Psoas muscle (tissue), 8 donors: Measurements from ENCODE around the gene FKBP3. TPM values are rescaled to one million over a fixed set of nuclear protein-coding genes. Genes with fewer than 3 reads are reported as not detected.
"Not testable (repeated sequence)": the region's sequence is repeated elsewhere in the genome, so short reads cannot be mapped to it uniquely, and the experiment has no call there.

Experiments
- ATAC-seq, 4 donors: fragments of 200-7000 bp; cut with Tn5 transposase; one replicate each; pipeline ENCODE4 v1.9.1; 2020; ENCODE audit warnings: moderate library complexity in 3 of 4, mild to moderate bottlenecking in 2 of 4
- DNase-seq, 2 donors: peaks; one replicate each; pipeline ENCODE4 v3.0.0-alpha.2; 2020
- H3K27ac ChIP-seq: fragments of 200-600 bp; one replicate; pipeline ENCODE4 v1.8.0; 2022
- H3K27me3 ChIP-seq, 3 donors: fragments of 200-600 bp in 1 of 3; one replicate each; pipeline versions ENCODE4 v1.6.1 to v1.8.0; 2013 to 2022; ENCODE audit warnings: low read length in 2 of 3, mild to moderate bottlenecking in 2 of 3, moderate library complexity in 1 of 3; ENCODE audit not compliant: insufficient read depth in 3 of 3
- H3K36me3 ChIP-seq, 2 donors: fragments of 200-600 bp in 1 of 2; one replicate each; pipeline versions ENCODE4 v1.6.1 to v1.8.0; 2013 to 2022; ENCODE audit warnings: low read depth in 1 of 2, mild to moderate bottlenecking in 1 of 2, moderate library complexity in 1 of 2; ENCODE audit not compliant: insufficient read depth in 1 of 2
- H3K4me1 ChIP-seq: fragments of 200-600 bp; one replicate; pipeline ENCODE4 v1.8.0; 2022
- H3K4me3 ChIP-seq: fragments of 200-600 bp; one replicate; pipeline ENCODE4 v1.8.0; 2022; ENCODE audit warnings: mild to moderate bottlenecking
- H3K9me3 ChIP-seq: fragments of 200-600 bp; one replicate; pipeline ENCODE4 v1.8.0; 2022
- WGBS, 3 donors: extraction: QIAGEN DNeasy Blood & Tissue Kit; methylation state at CpG; one replicate each; pipeline versions ENCODE4 v1.1.6 to v1.1.7; 2013; 5-methylcytosine and 5-hydroxymethylcytosine counted together
- intact Hi-C, 2 donors: fragments of 100-400 bp; cut with DNase I; formaldehyde crosslinking; loops; one replicate each; pipeline versions ENCODE4 v1.11.0 to v1.14.2; 2022
- polyA plus RNA-seq, 3 donors: library from polyadenylated mRNA; stranded (reverse); fragments of 200-250 nt; gene quantifications; one replicate each; pipeline ENCODE4 v1.2.3, GENCODE V29; 2013
- total RNA-seq, 4 donors: library from RNA; stranded (reverse); fragmentation: NEBNext Ultra II Directional in 2 of 4; extraction: Animal tissue kit (Norgen Biotek cat#: 25700) in 2 of 4; gene quantifications; one replicate each; pipeline versions ENCODE4 v1.2.1 to v1.2.4, GENCODE V29; 2021 to 2023
- TF ChIP-seq, protein P1 (sequence below): fragments of 200-600 bp; IDR thresholded peaks from one replicate; pipeline ENCODE4 v1.8.0; 2022; ENCODE audit warnings: antibody characterized with exemption
- donor health status: healthy with polysubstance abuse.
- donor health status: DM: no; HTN: no; CAD: no; lungs with moderate emphysema.
- donor health status: Bipolar disorder and iron deficiency.
- donor health status: healthy.
- donor health status: DM: yes; HTN: yes; CAD: no.
- donor health status: DM: no; HTN: no; CAD: no.
- donor health status: DM: no; HTN: no; CAD: no.
- donor health status: DM: yes; HTN: yes; CAD: no.

FKBP3 gene
- total and polyA plus RNA-seq, 7 donors: 132 to 346 (median 197) TPM

DNA sequence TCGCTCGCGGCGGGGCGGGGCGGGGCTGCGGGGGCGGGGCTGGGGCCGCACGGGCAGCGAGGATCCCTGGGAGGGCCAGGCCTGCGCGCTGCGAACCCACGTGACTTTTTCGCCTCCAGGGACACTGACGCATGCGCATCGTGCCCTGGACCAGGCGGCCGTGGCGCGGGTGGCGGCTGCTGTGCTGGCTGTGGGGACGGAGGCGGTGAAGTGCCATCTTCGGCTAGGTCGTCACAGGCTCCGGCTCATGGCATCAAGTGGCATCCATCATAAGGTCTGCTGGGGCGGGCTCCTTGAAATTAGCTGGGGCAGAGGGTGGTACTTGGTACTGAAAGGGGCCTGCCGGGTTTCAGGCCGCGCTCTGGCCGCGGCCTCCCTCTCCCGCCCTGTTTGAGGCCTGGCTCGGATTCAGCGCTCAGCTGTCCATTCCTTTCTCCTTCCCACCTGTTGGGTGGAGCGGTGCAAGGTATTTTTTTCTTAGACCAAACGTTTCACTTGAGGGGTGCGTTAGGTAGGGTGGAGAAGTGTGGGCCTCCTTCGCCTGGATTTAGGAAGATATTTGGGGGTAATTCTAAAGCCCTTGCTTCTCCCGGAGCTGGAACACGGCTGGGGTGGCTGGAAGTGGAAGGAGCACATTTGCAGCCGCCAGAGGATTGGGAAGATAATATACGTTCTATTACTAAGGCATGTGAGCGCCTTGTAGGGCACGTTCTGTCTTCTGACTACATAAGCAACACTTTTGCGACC lies 50.1 kb downstream of the FKBP3 start, which contains the start of gene PRPF39:
Gene PRPF39 (plus strand): TSS at position 141 of the 747 bp plus-strand sequence. CDS start 11,124 bp downstream, outside the sequence.
- DNase-seq: peak; percentile 96 to 98
- peak; percentile 99 to 100 (median 99) for ATAC-seq
- Histone ChIP-seq H3K4me1 (peaks cover 23% of the 10 kb centered on the region), H3K36me3 (no peaks in the 10 kb centered on the region), H3K27ac (peak within 1 kb of the TSS; percentile 89), H3K9me3 (no peaks in the 10 kb centered on the region), H3K27me3 (no peaks in the 10 kb centered on the region), H3K4me3 (peak within 1 kb of the TSS; percentile 88)
- intact Hi-C loops: loop anchor here (5.0 to 10.0 kb wide), 2 partner anchors 119 to 122 kb away; partner anchors contain the start of genes KLHL28 (in 2 of the 2) and TOGARAM1 (in 2 of the 2)
- TF ChIP-seq, protein P1, sequence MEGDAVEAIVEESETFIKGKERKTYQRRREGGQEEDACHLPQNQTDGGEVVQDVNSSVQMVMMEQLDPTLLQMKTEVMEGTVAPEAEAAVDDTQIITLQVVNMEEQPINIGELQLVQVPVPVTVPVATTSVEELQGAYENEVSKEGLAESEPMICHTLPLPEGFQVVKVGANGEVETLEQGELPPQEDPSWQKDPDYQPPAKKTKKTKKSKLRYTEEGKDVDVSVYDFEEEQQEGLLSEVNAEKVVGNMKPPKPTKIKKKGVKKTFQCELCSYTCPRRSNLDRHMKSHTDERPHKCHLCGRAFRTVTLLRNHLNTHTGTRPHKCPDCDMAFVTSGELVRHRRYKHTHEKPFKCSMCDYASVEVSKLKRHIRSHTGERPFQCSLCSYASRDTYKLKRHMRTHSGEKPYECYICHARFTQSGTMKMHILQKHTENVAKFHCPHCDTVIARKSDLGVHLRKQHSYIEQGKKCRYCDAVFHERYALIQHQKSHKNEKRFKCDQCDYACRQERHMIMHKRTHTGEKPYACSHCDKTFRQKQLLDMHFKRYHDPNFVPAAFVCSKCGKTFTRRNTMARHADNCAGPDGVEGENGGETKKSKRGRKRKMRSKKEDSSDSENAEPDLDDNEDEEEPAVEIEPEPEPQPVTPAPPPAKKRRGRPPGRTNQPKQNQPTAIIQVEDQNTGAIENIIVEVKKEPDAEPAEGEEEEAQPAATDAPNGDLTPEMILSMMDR: no peak
- 0 to 1% (median 0%) methylated on average over 46 to 49 of the region's 49 CpGs for WGBS, 3 donors

DNA sequence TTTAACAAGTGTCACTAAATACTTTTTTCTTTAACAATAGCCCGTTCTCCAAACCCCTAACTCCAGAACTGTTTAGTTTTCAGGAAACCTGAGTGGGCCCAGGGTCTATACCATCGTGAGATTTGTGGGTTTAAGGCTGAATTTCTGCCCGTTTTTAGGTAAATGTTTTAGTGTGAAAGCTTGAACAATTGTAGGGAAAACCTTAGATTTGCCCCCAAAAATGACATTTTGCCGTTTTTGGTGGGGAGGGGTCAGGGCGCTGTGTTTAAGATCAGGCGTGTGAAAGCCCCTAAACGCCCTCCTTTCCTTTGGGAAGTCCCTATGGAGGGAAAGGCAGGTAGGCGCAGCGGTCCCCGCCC lies 50.7 kb downstream of the FKBP3 start:
- TF ChIP-seq, protein P1: no peak
- intact Hi-C loops: loop anchor here (5.0 to 10.0 kb wide), 2 partner anchors 119 to 121 kb away; partner anchors contain the start of genes KLHL28 (in 2 of the 2) and TOGARAM1 (in 2 of the 2)
- H3K9me3 ChIP-seq: no peaks in the 10 kb centered on the region
- no peaks in the 10 kb centered on the region for H3K36me3 ChIP-seq
- ATAC-seq: no peak
- no peaks in the 10 kb centered on the region for H3K27me3 ChIP-seq
- peak overlapping the region; percentile 89 for H3K27ac ChIP-seq
- DNase-seq: no peak
- H3K4me1 ChIP-seq: peaks cover 19% of the 10 kb centered on the region
- H3K4me3 ChIP-seq: peak overlapping the region; percentile 88
- 1% methylated on average over 10 of the region's 10 CpGs for WGBS, 3 donors

DNA sequence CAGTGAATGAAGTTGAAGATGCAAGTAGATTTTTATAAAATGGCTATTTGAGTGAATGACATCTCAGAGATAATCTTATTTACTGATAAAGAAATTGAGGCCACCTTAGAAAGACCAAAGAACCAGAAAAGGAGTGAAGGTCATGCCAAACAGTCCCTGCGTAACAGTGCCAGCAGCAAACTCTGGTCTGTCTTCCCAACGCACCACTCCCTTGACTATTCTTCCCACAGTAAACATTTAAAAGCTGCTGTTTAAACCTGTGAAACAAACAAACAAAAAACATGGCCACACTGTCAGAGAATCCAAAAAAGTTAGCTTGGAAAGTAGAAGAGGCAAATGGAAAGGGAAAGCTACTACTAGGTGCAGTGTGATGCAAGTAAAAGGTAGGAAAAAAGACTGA lies 51.9 kb downstream of the FKBP3 start:
- no peaks in the 10 kb centered on the region for H3K36me3 ChIP-seq
- H3K4me1 ChIP-seq: peaks cover 19% of the 10 kb centered on the region
- intact Hi-C loops: loop anchor here (5.0 to 10.0 kb wide), 2 partner anchors 118 to 120 kb away; partner anchors contain the start of genes KLHL28 (in 2 of the 2) and TOGARAM1 (in 2 of the 2)
- DNase-seq: no peak
- no peaks in the 10 kb centered on the region for H3K27me3 ChIP-seq
- TF ChIP-seq, protein P1: no peak
- no peak overlapping the region for H3K27ac ChIP-seq
- no peak for ATAC-seq
- no peak overlapping the region for H3K4me3 ChIP-seq
- WGBS, 3 donors: 80 to 90% (median 84%) methylated on average over 2 of the region's 2 CpGs
- no peaks in the 10 kb centered on the region for H3K9me3 ChIP-seq

DNA sequence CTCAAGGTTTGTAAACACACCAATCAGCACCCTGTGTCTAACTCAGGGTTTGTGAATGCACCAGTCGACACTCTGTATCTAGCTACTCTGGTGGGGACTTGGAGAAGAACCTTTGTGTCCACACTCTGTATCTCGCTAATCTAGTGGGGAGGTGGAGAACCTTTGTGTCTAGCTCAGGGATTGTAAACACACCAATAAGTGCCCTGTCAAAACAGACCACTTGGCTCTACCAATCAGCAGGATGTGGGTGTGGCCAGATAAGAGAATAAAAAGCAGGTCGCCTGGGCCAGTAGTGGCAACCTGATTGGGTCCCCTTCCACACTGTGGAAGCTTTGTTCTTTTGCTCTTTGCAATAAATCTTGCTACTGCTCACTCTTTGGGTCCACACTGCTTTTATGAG lies 53.2 kb downstream of the FKBP3 start:
- H3K27ac ChIP-seq, H3K27me3 ChIP-seq, H3K36me3 ChIP-seq, H3K9me3 ChIP-seq, ATAC-seq, H3K4me3 ChIP-seq, DNase-seq: not testable (repeated sequence)
- WGBS, 3 donors: 95 to 96% (median 96%) methylated on average over 3 of the region's 3 CpGs
- intact Hi-C loops: loop anchor here (5.0 to 10.0 kb wide), 2 partner anchors 116 to 119 kb away; partner anchors contain the start of genes KLHL28 (in 2 of the 2) and TOGARAM1 (in 2 of the 2)
- H3K4me1 ChIP-seq: peaks cover 18% of the 10 kb centered on the region

DNA sequence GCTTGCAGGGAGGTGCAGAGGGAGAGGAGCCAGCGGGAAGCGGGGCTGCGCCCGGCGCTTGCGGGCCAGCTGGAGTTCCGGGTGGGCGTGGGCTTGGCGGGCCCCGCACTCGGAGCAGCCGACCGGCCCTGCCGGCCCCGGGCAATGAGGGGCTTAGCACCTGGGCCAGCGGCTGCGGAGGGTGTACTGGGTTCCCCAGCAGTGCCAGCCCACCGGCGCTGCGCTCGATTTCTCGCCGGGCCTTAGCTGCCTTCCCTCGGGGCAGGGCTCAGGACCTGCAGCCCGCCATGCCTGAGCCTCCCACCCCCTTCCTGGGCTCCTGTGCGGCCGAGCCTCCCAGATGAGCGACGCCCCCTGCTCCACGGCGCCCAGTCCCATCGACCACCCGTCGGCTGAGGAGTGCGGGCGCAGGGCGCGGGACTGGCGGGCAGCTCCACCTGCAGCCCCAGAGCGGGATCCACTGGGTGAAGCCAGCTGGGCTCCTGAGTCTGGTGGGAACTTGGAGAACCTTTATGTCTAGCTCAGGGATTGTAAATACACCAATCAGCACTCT lies 53.8 kb downstream of the FKBP3 start:
- intact Hi-C loops: loop anchor here (5.0 to 10.0 kb wide), 2 partner anchors 116 to 118 kb away; partner anchors contain the start of genes KLHL28 (in 2 of the 2) and TOGARAM1 (in 2 of the 2)
- not testable (repeated sequence) for H3K9me3 ChIP-seq, DNase-seq, H3K27me3 ChIP-seq, ATAC-seq, H3K36me3 ChIP-seq, H3K4me3 ChIP-seq, H3K27ac ChIP-seq
- H3K4me1 ChIP-seq: peaks cover 12% of the 10 kb centered on the region
- 96 to 98% (median 97%) methylated on average over 33 to 40 of the region's 40 CpGs for WGBS, 3 donors
